Stimulated activated CD4-positive, alpha-beta T cell treated with anti-CD3 and anti-CD28 coated beads, Interleukin-4, amount 100 ng/mL, for 24 hours (primary cell): ENCODE results near the gene ROBO1.
"Not testable (repeated sequence)": the region's sequence is repeated elsewhere in the genome, so short reads cannot be mapped to it uniquely, and the experiment has no call there.

Experiments used
- DNase-seq: peaks from one replicate; pipeline ENCODE4 v3.0.0-alpha.2; 2020

The ROBO1 gene

GRCh38 chr3:78721771-78722543 is 1045.8 kb downstream of the ROBO1 start:
- no peak for DNase-seq

GRCh38 chr3:78718707-78719106 is 1049.1 kb downstream of the ROBO1 start:
- no peak for DNase-seq

GRCh38 chr3:78717041-78717440 is 1050.8 kb downstream of the ROBO1 start:
- no peak for DNase-seq

GRCh38 chr3:78712941-78713340 is 1054.9 kb downstream of the ROBO1 start:
- no peak for DNase-seq

- no peak for DNase-seq
These were observed 1055.5 kb downstream of the ROBO1 start for GRCh38 chr3:78712270-78712669.

GRCh38 chr3:78708565-78709073 is 1059.2 kb downstream of the ROBO1 start:
- no peak for DNase-seq

- no peak for DNase-seq
These were observed 1060.2 kb downstream of the ROBO1 start for GRCh38 chr3:78707609-78708008.

- DNase-seq = no peak
These were observed 1060.8 kb downstream of the ROBO1 start for GRCh38 chr3:78706906-78707523.

- DNase-seq = no peak
These were observed 1063.9 kb downstream of the ROBO1 start for GRCh38 chr3:78703944-78704343.

GRCh38 chr3:78701537-78701936 is 1066.3 kb downstream of the ROBO1 start:
- no peak for DNase-seq

- no peak for DNase-seq
These were observed 1069.4 kb downstream of the ROBO1 start for GRCh38 chr3:78698431-78698830.

GRCh38 chr3:78697426-78697825 is 1070.4 kb downstream of the ROBO1 start:
- DNase-seq = no peak

GRCh38 chr3:78690766-78691165 is 1077.0 kb downstream of the ROBO1 start:
- DNase-seq = no peak

GRCh38 chr3:78689378-78689777 is 1078.4 kb downstream of the ROBO1 start:
- no peak for DNase-seq

GRCh38 chr3:78687520-78687919 is 1080.3 kb downstream of the ROBO1 start:
- DNase-seq = no peak

- DNase-seq = no peak
These were observed 1084.5 kb downstream of the ROBO1 start for GRCh38 chr3:78683284-78683683.

- DNase-seq = not testable (repeated sequence)
These were observed 1092.5 kb downstream of the ROBO1 start for GRCh38 chr3:78675119-78675805.

GRCh38 chr3:78670746-78671145 is 1097.1 kb downstream of the ROBO1 start:
- DNase-seq = no peak

GRCh38 chr3:78670094-78670493 is 1097.7 kb downstream of the ROBO1 start:
- DNase-seq = no peak

- no peak for DNase-seq
These were observed 1099.5 kb downstream of the ROBO1 start for GRCh38 chr3:78668302-78668701.

GRCh38 chr3:78666470-78666800 is 1101.4 kb downstream of the ROBO1 start:
- DNase-seq = no peak

- no peak for DNase-seq
These were observed 1101.9 kb downstream of the ROBO1 start for GRCh38 chr3:78665776-78666469.

- DNase-seq = no peak
These were observed 1102.7 kb downstream of the ROBO1 start for GRCh38 chr3:78665101-78665500.
